HepG2 (cell line): ENCODE measurements around the gene C1QTNF6. TPM values are rescaled to one million over a fixed set of nuclear protein-coding genes. Genes with fewer than 3 reads are reported as not detected.

Experiments used
- CEBPZ ChIP-seq: IDR thresholded peaks from 2 replicates; pipeline ENCODE4 v1.6.1; 2012; ENCODE audit warnings: low read length, improper control_type of control experiment
- FOXO4 ChIP-seq: sonication (generic); formaldehyde crosslinking; conservative IDR thresholded peaks from 2 replicates; pipeline ENCODE4 v1.8.1; 2023; ENCODE audit warnings: missing genetic modification reagents
- PCBP2 ChIP-seq: fragments of 200-400 bp; formaldehyde crosslinking; optimal IDR thresholded peaks from 2 replicates; pipeline ENCODE3; 2018; ENCODE audit warnings: low read length, low read depth; ENCODE audit not compliant: poor library complexity, severe bottlenecking
- RXRA ChIP-seq: sonication (generic); formaldehyde crosslinking; IDR thresholded peaks from 2 replicates; pipeline ENCODE4 v1.5.1; 2020; ENCODE audit warnings: missing genetic modification reagents
- SP5 ChIP-seq: IDR thresholded peaks from 2 replicates; pipeline ENCODE4 v1.6.1; 2016; ENCODE audit warnings: low read depth, borderline replicate concordance
- ZNF224 ChIP-seq: sonication (generic); formaldehyde crosslinking; IDR thresholded peaks from 2 replicates; pipeline ENCODE4 v1.5.0; 2020; ENCODE audit warnings: mild to moderate bottlenecking, missing genetic modification reagents
- ZNF318 ChIP-seq: sonication (generic); formaldehyde crosslinking; IDR thresholded peaks from 2 replicates; pipeline ENCODE4 v1.4.0; 2020; ENCODE audit warnings: mild to moderate bottlenecking, missing genetic modification reagents
- ZNF629 ChIP-seq: sonication (generic); formaldehyde crosslinking; conservative IDR thresholded peaks from 2 replicates; pipeline ENCODE4 v1.5.0; 2020; ENCODE audit warnings: missing genetic modification reagents
- ZNF83 ChIP-seq: sonication (generic); formaldehyde crosslinking; IDR thresholded peaks from 2 replicates; pipeline ENCODE4 v1.4.0; 2020; ENCODE audit warnings: missing genetic modification reagents, mild to moderate bottlenecking, borderline replicate concordance
- polyA plus RNA-seq, 8 experiments: library from polyadenylated mRNA; depleted of rRNA in 3 of 8; stranded (reverse) in 7 of 8; unstranded in 1 of 8; fragments of >200 nt; fragmentation: Illumina TruSeq in 4 of 8; extraction: Trizol in 4 of 8; gene quantifications; 2 replicates each; pipeline versions ENCODE4 v1.2.1 to v1.2.3, GENCODE V29; 2011 to 2016; ENCODE audit warnings: low read depth in 4 of 8, missing spikeins in 1 of 8, mixed read lengths in 1 of 8; ENCODE audit not compliant: insufficient read depth in 1 of 8
- total RNA-seq, 5 experiments: library from RNA; depleted of rRNA; stranded (reverse); fragments of >200 nt; fragmentation: Illumina TruSeq; extraction: Trizol; gene quantifications; 2 replicates each; pipeline ENCODE4 v1.2.3, GENCODE V29; 2016; ENCODE audit warnings: low read depth in 1 of 5
- TF ChIP-seq, protein P1 (sequence below): IDR thresholded peaks from 2 replicates; pipeline ENCODE4 v1.6.1; 2016; ENCODE audit warnings: low read depth, control low read depth
- TF ChIP-seq, protein P2 (sequence below): sonication (generic); formaldehyde crosslinking; IDR thresholded peaks from 2 replicates; pipeline ENCODE4 v1.8.0; 2022; ENCODE audit warnings: mild to moderate bottlenecking, missing genetic modification reagents; ENCODE audit not compliant: insufficient replicate concordance

Gene C1QTNF6
- total and polyA plus RNA-seq, 2 of the 13 experiments (the other 11 are each of a cell fraction or from before 2014, with no cell fraction given): 2.7 to 6.9 TPM

- TF ChIP-seq CEBPZ: no peak
- no peak for TF ChIP-seq ZNF83 (CRISPR knock-in tag)
- TF ChIP-seq, protein P1, sequence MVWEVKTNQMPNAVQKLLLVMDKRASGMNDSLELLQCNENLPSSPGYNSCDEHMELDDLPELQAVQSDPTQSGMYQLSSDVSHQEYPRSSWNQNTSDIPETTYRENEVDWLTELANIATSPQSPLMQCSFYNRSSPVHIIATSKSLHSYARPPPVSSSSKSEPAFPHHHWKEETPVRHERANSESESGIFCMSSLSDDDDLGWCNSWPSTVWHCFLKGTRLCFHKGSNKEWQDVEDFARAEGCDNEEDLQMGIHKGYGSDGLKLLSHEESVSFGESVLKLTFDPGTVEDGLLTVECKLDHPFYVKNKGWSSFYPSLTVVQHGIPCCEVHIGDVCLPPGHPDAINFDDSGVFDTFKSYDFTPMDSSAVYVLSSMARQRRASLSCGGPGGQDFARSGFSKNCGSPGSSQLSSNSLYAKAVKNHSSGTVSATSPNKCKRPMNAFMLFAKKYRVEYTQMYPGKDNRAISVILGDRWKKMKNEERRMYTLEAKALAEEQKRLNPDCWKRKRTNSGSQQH: 0 out of 2 replicates have a peak, but pooled peaks have one; percentile 40
- peak; percentile 60 for TF ChIP-seq SP5 (CRISPR knock-in tag)
- TF ChIP-seq ZNF224 (CRISPR knock-in tag): no peak
- peak; percentile 55; the same call in 1 of the 2 replicates for TF ChIP-seq RXRA (CRISPR knock-in tag)
- no peak for TF ChIP-seq PCBP2
- no peak for TF ChIP-seq ZNF629 (CRISPR knock-in tag)
- no peak for TF ChIP-seq ZNF318
- TF ChIP-seq FOXO4: no peak
- TF ChIP-seq, protein P2, sequence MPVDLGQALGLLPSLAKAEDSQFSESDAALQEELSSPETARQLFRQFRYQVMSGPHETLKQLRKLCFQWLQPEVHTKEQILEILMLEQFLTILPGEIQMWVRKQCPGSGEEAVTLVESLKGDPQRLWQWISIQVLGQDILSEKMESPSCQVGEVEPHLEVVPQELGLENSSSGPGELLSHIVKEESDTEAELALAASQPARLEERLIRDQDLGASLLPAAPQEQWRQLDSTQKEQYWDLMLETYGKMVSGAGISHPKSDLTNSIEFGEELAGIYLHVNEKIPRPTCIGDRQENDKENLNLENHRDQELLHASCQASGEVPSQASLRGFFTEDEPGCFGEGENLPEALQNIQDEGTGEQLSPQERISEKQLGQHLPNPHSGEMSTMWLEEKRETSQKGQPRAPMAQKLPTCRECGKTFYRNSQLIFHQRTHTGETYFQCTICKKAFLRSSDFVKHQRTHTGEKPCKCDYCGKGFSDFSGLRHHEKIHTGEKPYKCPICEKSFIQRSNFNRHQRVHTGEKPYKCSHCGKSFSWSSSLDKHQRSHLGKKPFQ (CRISPR knock-in tag): peak; percentile 17
These were observed 11.7 kb upstream of the C1QTNF6 start (continued) for GRCh38 chr22:37199760-37200108.
